GM23248 (cell line): ENCODE measurements around the gene ILF3.

Experiments
- EZH2 ChIP-seq: fragments of 200-600 bp; sonication (generic); IDR thresholded peaks from 2 replicates; pipeline ENCODE4 v1.6.1; 2018; ENCODE audit warnings: antibody characterized with exemption, mild to moderate bottlenecking; ENCODE audit not compliant: insufficient read depth, poor library complexity, severe bottlenecking
- EZH2phosphoT487 ChIP-seq: fragments of 200-600 bp; sonication (generic); IDR thresholded peaks from 2 replicates; pipeline ENCODE4 v1.6.1; 2018; ENCODE audit warnings: antibody characterized with exemption, moderate library complexity, mild to moderate bottlenecking, low read depth; ENCODE audit not compliant: insufficient read depth

- TF ChIP-seq EZH2phosphoT487 (no peak), EZH2 (no peak)
Measured at GRCh38 chr19:10725415-10725814, 71.3 kb downstream of the ILF3 start.
